CD4-positive, alpha-beta T cell treated with Interleukin-17A for 1 hour (primary cell): Measurements from ENCODE around the gene SETD2.
"Not testable (repeated sequence)": the region's sequence is repeated elsewhere in the genome, so short reads cannot be mapped to it uniquely, and the experiment has no call there.

ENCODE experiments used
- DNase-seq: peaks from one replicate; pipeline ENCODE4 v3.0.0-alpha.2; 2020

SETD2 gene

DNA sequence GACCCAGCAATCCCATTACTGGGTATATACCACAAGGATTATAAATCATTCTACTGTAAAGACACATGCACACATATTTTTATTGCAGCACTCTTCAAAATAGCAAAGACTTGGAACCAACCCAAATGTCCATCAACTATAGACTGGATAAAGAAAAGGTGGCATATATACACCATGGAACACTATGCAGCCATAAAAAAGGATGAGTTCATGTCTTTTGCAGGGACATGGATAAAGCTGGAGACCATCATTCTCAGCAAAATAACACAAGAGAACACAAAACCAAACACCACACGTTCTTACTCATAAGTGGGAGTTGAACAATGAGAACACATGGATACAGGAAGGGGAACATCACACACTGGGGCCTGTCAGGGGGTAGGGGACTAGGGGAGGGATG lies 137.5 kb downstream of the SETD2 start:
- not testable (repeated sequence) for DNase-seq

DNA sequence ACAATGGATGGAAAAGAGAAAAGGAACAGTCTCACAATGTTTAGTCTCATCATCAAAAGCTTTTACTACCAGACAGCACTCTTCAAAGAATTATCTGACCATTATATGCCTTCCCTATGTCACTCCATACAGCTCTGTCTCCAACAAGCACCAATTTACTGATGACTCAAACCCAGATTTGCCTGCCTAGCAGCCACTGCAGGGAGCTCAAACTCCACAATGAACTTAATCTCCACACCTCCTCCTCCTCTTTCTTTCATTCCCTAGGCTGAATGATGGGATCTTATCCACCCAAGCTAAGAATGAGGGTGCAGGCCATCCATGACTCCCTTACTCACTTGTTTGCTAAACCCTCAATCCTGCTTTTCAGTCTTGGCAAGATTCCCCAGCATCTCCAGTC lies 139.0 kb downstream of the SETD2 start:
- no peak for DNase-seq

DNA sequence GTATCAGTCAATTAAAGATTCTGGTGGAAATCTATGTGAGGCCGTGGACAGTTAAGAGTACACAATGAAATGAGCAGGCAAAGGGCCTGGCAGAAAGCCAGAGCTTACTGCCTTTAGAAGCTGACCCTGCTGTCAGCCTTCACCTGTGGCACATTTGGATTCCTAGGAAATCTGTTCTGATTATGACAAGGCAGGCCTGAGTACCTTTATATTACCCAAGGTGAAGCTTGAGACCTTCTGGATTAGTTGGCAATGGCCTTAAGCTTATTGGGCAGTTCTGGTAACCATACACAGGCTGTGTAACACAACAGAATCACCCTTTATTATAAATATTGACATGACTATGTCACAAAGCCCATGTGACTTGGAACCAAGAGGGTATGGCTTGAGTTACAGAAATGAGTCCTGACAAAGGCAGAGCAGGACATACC lies 141.3 kb downstream of the SETD2 start:
- DNase-seq, result no peak

DNA sequence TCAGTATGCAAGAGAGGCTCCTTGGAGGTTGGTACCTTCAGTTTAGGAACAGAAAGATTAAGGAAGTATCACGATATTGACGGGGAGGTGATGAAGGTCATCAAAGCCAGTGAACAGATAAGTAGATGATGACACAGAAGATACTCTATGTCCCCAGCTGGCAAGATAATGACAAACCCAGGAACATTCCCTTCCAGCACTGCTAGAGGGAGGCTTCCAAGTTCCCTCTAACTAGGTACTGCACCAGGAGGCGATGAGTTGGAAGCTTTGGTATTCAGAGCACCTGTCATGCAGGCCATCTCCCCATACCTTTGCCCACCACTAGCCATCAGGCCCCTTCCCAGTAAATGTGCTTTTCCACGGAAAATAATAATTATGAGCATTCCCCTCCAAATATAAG lies 143.6 kb downstream of the SETD2 start:
- no peak for DNase-seq

DNA sequence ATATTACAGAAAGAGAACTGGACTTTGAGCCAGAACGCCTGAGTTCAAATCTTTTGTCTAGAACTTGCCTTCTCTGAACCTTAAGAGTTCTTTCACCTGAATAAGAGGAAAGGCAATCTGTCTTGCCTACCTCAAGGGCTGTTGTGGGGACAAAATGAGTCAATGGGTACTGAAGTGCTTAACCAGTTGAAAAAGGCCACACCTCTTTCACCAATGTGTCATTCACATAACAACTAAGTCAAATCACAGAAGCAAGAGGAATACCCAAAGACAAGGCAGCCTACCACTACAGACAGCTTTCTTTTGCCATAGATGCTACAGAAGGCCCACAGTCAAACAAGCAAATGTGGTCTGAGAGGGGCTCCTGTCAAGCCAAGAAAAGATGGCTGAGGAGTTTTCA lies 144.7 kb downstream of the SETD2 start:
- no peak for DNase-seq

DNA sequence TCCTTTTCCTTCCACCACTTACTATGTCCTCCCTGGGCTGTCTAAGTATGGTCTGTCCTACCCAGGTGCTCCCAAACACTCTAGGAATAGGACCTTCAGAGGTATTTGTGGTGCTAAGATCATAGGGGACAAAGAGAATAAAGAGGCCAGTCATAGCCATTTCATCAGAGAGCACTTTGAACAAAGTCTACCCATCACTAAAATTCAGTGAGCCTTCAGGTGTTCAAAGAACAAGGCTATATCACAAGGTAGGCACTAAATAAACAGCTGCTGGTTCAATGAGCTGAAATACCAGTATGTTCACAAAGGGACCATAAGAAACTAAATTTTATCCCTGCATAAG lies 145.7 kb downstream of the SETD2 start:
- DNase-seq, result no peak

DNA sequence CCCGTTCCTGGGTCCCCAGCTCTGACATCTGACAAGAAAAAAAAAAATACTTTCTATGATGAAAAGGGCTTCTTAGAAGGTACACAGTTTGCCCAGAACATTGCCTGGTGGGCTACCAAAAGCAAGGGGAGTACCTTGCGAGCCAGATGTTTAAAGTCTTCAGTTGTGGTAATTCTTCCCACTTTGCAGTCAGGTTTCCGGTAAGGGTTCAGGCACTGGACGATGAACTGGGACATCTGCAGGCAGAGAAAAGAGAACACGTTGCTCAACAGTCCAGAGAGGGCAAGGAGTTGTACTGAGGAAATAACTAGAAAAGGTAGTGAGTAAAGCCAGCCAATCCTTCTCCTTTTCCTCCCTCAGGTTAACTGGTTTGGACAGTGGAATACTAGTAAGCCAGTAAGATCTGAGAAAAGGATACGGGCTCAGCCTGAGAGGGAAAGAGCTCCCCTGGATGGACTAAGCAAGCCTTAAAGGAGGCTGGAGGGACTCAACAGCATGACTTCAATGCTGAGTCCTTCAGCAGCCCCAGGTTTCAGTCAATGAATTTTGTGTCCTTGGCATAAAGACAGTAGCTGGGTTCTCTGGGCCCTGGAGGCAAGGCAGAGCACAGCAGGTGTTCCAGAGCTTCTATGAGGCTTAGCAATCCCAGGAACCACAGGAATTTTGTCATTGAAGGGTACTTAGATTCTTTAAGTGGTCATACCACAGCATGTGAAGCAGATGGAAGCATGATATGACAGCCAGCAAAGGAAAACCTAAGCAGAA lies 146.2 kb downstream of the SETD2 start:
- no peak for DNase-seq

DNA sequence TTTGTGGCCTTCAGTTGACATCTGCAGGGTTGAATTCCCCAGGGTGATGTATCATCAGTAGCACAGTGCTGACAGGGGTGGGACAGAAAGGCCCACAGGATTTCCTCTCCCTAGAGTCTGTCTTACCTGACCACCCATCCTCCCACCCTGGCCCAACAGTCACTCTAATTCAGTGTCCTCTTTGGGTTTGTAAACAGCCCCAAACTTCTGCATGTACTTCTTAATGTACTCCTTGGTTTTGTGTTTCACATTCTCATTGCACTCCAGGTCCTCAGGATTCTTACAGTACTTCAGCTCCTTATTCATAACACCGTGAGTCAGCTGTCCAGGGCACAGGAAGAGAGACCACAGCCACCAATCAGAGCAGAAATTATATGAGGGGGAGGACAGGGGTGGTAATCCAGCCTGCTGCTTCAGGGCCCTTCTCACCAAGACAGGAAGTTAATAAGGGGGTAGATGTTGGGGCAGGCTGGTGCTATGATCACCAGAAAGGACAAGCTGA lies 146.9 kb downstream of the SETD2 start:
- peak; percentile 39 for DNase-seq

DNA sequence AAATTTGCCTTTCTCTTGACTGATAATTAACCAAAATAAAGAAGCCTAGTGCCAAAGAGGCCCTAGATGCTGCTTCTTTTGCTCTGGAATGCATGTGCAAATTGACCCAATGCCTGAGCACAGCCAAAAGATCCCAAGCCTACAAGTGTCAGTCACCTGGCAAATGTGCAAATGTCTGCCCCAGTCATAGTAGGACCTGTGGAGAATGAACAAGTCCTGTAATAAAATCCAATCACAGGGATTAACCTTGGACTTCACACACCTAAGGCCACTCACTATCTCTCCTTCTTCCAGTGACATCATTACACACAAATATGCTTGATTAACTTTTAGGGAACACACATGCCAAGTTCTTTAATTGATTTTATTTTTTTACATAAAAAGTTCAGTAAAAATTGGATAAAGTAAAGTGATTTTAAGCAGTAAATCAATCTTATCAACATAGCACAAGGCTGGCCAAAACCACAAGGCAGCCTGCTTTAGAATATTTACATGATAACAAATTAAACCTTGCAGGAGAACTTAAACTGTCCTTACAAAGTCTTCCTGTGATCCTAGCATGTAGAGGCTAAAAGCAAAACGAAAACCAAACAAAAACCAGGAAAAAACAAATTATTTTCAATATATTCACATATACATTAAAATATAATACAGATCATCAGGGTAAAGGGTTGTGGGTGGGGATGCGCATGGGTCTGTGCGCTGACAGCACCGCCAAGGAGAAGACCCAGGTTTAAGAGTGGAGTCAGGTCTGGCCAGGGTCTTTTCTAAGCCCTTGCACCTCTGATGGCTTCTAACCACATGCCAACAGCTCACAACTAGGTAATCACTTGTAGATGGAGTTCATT lies 147.6 kb downstream of the SETD2 start:
- no peak for DNase-seq

DNA sequence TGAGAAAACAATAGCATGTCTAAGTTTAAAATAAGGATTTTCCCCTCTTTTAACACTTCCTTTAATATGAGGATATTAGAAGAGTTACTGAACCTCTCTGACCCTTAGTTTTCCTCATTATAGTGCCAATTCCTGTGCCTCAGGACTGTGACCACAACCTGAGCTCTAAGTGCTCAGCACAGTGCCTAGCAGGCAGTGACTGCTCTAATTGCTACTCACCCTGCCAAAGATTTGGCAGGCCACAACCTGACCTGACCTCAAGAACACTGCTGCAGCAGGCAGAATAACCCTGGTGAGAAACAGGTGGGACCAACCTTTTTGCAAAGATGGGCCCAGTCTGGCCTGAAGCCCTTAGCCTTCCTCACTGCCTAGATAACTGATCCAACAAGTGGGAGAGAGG lies 148.8 kb downstream of the SETD2 start:
- DNase-seq, result no peak

DNA sequence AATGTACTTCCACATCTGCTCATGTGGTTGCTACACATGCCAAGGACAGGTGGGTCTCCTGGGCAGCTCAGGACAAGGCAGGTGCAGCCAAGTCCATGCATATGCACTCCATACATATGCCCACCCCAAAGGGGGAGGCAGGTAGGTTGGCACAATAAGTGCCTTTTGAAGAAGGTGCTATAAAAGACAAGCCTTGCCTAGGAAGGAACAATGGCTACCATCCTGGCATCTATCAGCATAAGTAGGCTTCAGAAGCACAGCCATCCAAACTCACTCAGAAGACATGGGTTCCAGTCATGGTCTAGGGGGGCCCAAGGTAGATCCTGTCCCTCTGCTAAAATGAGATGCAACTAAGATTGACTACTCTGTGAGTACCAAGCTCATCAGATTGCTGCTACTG lies 149.9 kb downstream of the SETD2 start:
- DNase-seq, result no peak

DNA sequence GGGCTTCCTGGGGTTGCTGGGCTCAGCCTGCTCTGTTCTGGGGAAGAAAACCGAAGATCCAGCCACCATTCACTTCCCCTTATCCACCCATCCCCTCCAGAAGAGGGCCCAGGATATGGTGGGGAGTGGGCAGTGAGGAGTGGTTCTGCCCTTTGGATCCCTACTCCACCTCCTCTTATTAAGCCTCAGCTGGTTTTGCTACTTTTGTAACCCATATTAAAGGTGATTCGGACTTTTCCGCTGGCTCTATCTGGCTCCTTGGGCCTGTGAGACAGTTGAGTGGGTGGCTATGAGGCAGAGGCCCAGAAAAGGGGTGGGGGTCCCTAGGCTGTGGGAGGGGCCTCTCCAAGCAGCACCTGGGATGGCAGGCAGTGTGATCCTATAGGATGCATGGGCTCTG lies 150.7 kb downstream of the SETD2 start:
- no peak for DNase-seq

DNA sequence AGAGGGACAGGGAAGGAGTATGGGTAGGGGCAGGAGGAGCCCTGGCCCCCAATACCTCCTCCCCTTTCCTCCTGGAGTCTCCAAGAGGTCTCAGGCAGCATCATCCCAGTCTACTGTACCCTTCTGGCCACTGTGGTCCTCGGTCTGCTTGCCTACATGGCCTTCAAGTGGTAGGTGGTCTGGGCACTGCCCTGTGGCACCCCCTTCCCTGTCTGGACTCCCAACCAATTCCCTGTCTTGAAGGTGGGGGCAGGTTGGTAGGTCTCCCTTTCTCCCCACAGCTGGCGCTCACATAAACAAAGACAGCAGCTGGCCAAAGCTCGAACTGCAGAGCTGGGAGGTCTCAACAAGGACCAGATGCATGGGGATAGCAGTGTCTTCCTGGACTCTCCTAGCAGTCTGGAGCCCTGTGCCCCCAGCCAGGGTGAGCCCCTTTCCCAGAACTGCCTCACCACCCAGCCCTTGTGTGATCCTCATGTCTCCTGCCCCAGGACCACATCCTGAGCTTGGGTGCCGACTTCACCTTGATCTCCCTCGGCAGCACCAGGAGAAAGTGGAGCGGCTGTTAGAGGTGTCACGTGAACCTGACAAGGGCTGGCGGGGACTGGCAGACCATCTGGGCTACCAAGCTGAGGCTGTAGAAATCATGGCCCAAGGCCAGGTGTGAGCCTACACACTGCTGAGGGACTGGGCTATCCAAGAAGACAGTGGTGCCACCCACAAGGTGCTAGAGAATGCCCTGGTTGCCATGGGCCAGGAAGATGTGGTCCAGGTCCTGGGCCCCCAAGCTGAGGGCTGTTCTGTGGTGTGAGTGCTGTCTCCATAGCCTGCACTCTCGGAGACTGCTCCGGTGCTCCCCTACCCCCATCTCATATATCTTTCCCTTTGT lies 151.3 kb downstream of the SETD2 start:
- DNase-seq, result no peak

DNA sequence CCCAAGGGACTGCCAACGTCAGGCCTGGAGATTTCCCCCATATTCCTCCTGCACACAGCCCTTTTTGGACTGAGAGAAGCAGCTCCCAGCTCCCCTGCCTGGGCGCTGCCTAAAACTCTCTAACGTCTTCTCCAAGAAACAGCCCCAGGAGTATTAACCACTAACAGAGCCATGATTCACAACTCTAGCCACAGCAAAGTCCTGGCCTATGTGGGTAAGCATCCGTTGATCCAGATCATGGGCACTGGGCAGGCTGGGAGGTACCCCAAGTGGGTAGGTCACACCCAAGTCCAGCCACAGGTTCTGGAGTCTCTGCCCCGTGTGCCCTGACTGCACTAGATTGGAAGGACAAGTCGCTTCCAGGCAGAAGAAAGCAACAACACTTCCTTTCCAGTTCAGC lies 152.5 kb downstream of the SETD2 start:
- DNase-seq, result no peak

DNA sequence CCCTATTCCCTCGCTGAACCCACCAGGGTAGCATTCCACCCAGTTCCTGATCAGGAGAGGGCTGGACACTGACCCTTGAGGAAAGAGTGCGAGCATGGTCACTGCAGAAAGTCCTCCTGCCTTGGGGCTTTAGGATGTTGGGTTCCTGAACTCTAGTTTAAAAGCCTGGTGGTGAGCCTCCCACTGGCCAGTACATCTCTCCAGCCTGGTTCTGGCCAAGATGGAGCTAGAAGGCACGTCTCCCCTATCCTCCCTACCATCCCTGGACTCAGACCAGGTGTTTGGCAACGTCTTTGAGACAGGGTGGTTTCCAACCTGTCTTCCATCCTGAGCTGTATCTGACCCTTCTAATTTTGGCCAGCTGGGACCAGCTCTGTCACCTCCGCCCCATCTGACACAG lies 153.0 kb downstream of the SETD2 start:
- no peak for DNase-seq

DNA sequence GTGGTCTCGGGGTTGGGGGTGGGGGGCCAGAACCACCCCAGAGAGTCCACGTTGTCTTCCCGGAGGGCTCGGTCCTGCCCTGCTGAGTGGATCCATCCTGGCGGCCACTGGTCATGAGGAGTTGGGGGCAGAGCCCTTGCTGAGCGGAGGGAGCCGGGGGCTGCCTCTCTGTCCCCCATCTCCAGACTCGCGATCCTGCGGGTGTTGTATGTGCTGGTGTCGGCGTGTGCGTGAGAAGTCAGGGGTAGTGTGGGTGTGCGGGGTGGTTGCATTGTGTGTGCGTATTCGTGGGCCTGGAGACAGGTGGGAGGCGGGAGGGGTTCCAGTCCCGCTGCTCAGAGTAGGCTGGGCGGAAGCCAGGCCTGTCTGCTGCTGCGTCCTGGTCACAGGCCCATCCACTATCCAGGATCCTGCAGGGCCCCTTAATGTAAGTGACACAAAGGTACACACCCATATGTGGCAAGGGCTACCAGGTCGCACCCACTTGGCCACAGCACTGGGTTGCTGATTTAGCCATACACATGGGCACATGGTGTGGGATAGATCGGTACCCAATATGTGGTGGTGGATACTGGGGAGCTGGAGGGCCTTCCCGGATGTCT lies 153.7 kb downstream of the SETD2 start:
- DNase-seq, result no peak

DNA sequence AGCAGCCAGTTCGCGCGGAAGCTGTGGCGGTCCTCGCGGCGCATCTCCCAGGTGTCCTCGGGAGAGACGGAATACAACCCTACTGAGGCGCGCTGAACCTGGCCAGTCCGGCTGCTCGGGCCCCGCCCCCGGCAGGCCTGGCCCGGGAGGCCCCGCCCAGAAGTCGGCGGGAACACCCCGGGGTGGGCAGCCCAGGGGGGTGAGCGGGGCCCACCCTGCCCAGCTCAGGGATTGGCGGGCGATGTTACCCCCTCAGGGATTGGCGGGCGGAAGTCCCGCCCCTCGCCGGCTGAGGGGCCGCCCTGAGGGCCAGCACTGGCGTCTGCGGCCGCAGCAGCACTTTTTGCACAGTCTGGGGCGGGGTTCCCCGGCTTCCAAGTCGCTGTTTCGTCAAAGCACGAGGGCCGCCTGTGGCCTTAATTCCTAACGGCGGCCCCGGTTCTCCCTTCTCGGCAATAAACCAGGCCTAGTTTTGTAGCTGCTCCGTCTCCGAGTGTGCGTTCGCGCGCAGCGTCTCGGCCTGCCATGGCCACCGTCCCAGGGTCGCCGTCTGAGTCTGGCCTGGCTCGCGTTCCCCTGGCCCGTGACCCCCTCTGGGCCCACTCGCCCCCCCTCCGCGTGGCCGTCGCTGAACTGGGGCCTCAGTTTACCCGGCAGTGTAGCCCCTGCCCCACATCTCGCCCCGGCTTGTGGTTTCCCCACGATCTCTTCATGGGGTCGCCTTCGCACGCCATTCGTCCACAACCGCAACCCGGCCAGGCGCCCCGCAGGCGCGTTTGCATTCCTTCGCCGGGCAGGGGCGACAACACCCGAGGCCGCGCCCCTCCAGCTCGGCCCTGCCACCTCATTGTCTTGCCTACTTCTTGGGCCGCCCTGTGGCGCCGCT lies 154.4 kb downstream of the SETD2 start:
- DNase-seq, result peak; percentile 80

DNA sequence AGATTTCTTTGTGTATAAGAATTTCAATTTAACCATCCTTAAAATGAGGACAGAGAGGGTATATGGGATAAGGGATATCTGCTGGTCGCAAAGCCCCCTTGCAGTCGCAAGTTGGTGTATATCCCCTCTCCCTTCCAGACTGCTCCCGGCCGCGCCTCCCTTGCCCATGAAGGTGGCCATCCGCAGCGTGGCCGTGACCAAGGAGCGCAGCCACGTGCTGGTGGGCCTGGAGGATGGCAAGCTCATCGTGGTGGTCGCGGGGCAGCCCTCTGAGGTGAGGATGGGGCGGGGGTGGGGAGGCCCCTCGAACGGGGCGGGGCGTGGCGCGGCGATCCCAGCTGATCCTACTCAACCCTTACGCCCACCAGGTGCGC lies 155.1 kb downstream of the SETD2 start:
- no peak for DNase-seq

DNA sequence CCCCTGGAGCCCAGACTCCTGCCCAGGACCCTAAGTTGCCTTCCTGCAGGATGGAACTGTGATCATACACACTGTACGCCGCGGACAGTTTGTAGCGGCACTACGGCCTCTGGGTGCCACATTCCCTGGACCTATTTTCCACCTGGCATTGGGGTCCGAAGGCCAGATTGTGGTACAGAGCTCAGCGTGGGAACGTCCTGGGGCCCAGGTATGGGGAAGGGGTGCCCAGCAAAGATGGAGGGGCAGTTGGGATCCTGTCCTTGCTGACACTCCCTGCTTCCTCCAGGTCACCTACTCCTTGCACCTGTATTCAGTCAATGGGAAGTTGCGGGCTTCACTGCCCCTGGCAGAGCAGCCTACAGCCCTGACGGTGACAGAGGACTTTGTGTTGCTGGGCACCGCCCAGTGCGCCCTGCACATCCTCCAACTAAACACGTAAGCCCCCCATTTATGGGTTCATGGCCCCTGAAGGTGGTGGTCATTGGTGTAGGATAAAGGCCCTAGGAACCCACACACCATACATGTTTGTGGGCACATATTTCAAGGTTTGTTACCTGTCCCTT lies 155.6 kb downstream of the SETD2 start:
- no peak for DNase-seq

DNA sequence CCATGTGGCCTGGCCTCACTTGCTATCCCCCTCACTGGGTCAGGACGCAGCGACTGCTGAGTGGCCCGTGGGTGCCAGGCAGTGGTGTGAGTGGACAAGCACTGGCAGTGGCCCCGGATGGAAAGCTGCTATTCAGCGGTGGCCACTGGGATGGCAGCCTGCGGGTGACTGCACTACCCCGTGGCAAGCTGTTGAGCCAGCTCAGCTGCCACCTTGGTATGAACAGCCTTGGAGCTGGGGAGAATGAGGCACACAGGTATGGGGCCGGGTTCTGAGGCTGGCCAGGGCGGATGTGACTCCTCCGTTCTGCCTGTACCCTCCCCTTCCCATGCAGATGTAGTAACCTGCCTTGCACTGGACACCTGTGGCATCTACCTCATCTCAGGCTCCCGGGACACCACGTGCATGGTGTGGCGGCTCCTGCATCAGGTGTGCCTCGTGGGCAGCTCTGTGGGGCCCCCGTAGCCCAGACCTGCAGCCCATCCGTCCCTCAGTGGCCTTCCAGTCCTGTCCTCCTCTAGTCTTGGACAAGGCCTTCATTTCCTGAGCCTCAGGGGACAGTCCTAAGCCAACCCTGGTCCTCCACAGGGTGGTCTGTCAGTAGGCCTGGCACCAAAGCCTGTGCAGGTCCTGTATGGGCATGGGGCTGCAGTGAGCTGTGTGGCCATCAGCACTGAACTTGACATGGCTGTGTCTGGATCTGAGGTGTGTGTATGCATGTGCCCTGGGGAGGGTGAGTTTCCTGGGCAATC lies 156.3 kb downstream of the SETD2 start:
- no peak for DNase-seq

DNA sequence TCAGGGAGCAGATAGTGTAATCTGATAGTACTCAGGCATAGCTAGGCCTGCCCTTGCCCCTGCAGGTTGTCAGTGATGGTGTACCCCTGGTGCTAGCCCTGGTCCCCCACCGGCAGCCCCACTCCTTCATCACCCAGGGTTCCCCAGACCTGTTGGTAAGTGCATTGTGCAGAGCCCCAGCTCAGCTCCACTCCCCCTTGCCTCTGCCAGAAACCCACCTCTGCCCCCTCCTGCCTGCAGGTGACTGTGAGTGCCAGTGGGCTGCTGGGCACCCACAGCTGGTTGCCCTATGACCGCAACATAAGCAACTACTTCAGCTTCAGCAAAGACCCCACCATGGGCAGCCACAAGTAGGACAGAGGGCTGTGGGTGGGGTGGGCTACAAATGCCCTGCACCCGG lies 156.9 kb downstream of the SETD2 start:
- no peak for DNase-seq
